HG02852 (cell line): Measurements from ENCODE around the gene HELZ2.

Source experiments
- ATAC-seq: cut with Tn5 transposase; IDR thresholded peaks from one replicate; pipeline ENCODE4 v1.9.1; 2021; ENCODE audit warnings: mild to moderate bottlenecking, moderate library complexity; ENCODE audit not compliant: unreplicated experiment

Gene HELZ2

GRCh38 chr20:63553933-63554290 is 20.1 kb downstream of the HELZ2 start, which contains the start of gene FNDC11:
FNDC11 (plus strand) TSS chr20:63554159; CDS start chr20:63555664, 1,505 bp downstream.
- ATAC-seq, result peak; percentile 20

GRCh38 chr20:63553251-63553932 is 20.6 kb downstream of the HELZ2 start:
- ATAC-seq, result peak; percentile 31

GRCh38 chr20:63552481-63553249 is 21.4 kb downstream of the HELZ2 start:
- peak; percentile 35 for ATAC-seq

GRCh38 chr20:63551068-63551467 is 23.0 kb downstream of the HELZ2 start:
- no peak for ATAC-seq

GRCh38 chr20:63549679-63550282 is 24.3 kb downstream of the HELZ2 start:
- ATAC-seq, result no peak

- ATAC-seq, result no peak
These were observed 25.0 kb downstream of the HELZ2 start for GRCh38 chr20:63549019-63549418.

GRCh38 chr20:63548542-63548941 is 25.5 kb downstream of the HELZ2 start:
- ATAC-seq, result no peak

GRCh38 chr20:63547725-63548480 is 26.1 kb downstream of the HELZ2 start, which contains the start of gene SRMS:
SRMS (minus strand) TSS chr20:63547749; CDS start chr20:63547463, 286 bp downstream.
- ATAC-seq, result no peak

- no peak for ATAC-seq
These were observed 26.9 kb downstream of the HELZ2 start for GRCh38 chr20:63546956-63547724.

- ATAC-seq, result no peak
These were observed 27.6 kb downstream of the HELZ2 start for GRCh38 chr20:63546256-63546955.

- ATAC-seq, result no peak
These were observed 28.2 kb downstream of the HELZ2 start for GRCh38 chr20:63545814-63546213.

- ATAC-seq, result no peak
These were observed 29.0 kb downstream of the HELZ2 start for GRCh38 chr20:63544958-63545516.

GRCh38 chr20:63544241-63544957 is 29.6 kb downstream of the HELZ2 start:
- ATAC-seq, result no peak

- ATAC-seq, result no peak
These were observed 30.3 kb downstream of the HELZ2 start for GRCh38 chr20:63543733-63544132.

- ATAC-seq, result no peak
These were observed 30.9 kb downstream of the HELZ2 start for GRCh38 chr20:63543131-63543530.

- no peak for ATAC-seq
These were observed 31.3 kb downstream of the HELZ2 start for GRCh38 chr20:63542696-63543095.

GRCh38 chr20:63542031-63542559 is 31.9 kb downstream of the HELZ2 start:
- ATAC-seq, result no peak

- no peak for ATAC-seq
These were observed 32.7 kb downstream of the HELZ2 start for GRCh38 chr20:63541371-63541770.
